Duodenal mucosa (tissue), 2 donors: Measurements from ENCODE around the gene LONRF2.

ENCODE experiments used
- H3K27ac ChIP-seq: one replicate; pipeline ENCODE4 v1.7.0; 2013; ENCODE audit warnings: low read depth, low read length
- H3K27me3 ChIP-seq, 2 donors: one replicate each; pipeline ENCODE4 v1.7.0; 2013; ENCODE audit warnings: low read length in 2 of 2, control low read depth in 1 of 2; ENCODE audit not compliant: insufficient read depth in 2 of 2, control insufficient read depth in 1 of 2
- H3K36me3 ChIP-seq, 2 donors: one replicate each; pipeline ENCODE4 v1.7.0; 2013; ENCODE audit warnings: low read length in 2 of 2, control low read depth in 1 of 2; ENCODE audit not compliant: insufficient read depth in 2 of 2, control insufficient read depth in 1 of 2
- H3K4me1 ChIP-seq, 2 donors: one replicate each; pipeline ENCODE4 v1.7.0; 2013; ENCODE audit warnings: low read length in 2 of 2, control low read depth in 1 of 2; ENCODE audit not compliant: insufficient read depth in 2 of 2, control insufficient read depth in 1 of 2
- H3K4me3 ChIP-seq, 2 donors: one replicate each; pipeline ENCODE4 v1.7.0; 2013; ENCODE audit warnings: low read length in 2 of 2, low read depth in 1 of 2
- H3K9ac ChIP-seq, 2 donors: one replicate each; pipeline ENCODE4 v1.7.0; 2013; ENCODE audit warnings: low read length in 2 of 2, low read depth in 1 of 2
- H3K9me3 ChIP-seq, 2 donors: one replicate each; pipeline ENCODE4 v1.7.0; 2013; ENCODE audit warnings: low read length in 2 of 2, control low read depth in 1 of 2; ENCODE audit not compliant: control insufficient read depth in 1 of 2

LONRF2 gene

GRCh38 chr2:100286318-100286717 is 36.0 kb downstream of the LONRF2 start:
- Histone ChIP-seq H3K9ac (no peak overlapping the region), H3K27ac (no peak overlapping the region), H3K27me3 (peaks cover 0 to 4% of the 10 kb centered on the region in 2 donors), H3K9me3 (no peaks in the 10 kb centered on the region), H3K4me1 (peaks cover 7 to 23% of the 10 kb centered on the region in 2 donors), H3K36me3 (no peaks in the 10 kb centered on the region), H3K4me3 (no peak overlapping the region)

- Histone ChIP-seq H3K27ac (no peak overlapping the region), H3K4me3 (peak overlapping the region in 1 of 2 donors; percentile 6), H3K9ac (no peak overlapping the region), H3K27me3 (peaks cover 0 to 4% of the 10 kb centered on the region in 2 donors), H3K4me1 (peaks cover 6 to 17% of the 10 kb centered on the region in 2 donors), H3K9me3 (no peaks in the 10 kb centered on the region), H3K36me3 (no peaks in the 10 kb centered on the region)
These were observed 36.6 kb downstream of the LONRF2 start for GRCh38 chr2:100285691-100286090.

- Histone ChIP-seq H3K9me3 (no peaks in the 10 kb centered on the region), H3K27ac (no peak overlapping the region), H3K4me3 (no peak overlapping the region), H3K27me3 (peaks cover 0 to 4% of the 10 kb centered on the region in 2 donors), H3K4me1 (peaks cover 6 to 16% of the 10 kb centered on the region in 2 donors), H3K36me3 (no peaks in the 10 kb centered on the region), H3K9ac (no peak overlapping the region)
These were observed 37.3 kb downstream of the LONRF2 start for GRCh38 chr2:100285011-100285410.

DNA sequence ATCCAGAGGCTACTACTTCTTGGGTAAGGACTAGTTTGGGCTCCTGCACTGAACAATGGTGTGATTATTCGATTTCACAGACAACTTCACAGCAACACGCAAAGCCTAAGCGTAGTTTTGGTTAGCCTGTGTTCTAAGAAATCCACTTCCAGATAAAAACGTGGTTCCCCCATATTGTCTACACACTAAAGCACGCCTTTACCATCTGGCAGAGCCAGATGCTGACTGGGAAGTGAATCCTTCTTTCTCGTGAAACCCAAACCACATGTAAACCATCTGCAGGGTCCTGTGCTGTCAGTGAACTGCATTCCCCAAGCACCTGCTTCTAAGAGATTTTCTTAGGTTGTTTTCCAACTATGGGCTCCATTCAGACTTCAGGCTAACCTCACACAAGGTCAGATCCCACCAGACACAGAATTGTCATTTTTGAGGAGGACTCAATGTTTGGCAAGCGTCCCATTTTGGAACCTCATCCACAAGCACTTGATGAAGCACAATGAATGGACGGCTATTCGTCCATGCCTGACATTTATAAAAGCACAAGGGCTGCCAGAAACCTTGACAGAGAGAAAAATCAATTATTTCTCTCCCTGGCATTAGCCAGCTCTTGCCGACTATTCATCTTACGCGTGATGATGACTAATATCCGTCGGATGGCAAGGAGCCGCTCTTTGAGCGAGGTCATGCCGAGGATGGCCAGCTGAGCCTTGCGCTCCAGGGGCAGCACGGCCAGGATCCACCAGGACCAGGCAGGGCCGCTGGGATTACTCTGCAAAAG is 38.4 kb downstream of the LONRF2 start:
- peaks cover 0 to 4% of the 10 kb centered on the region in 2 donors for H3K27me3 ChIP-seq
- no peak overlapping the region for H3K9ac ChIP-seq
- H3K36me3 ChIP-seq = no peaks in the 10 kb centered on the region
- no peak overlapping the region for H3K4me3 ChIP-seq
- H3K9me3 ChIP-seq = no peaks in the 10 kb centered on the region
- H3K4me1 ChIP-seq = peaks cover 6 to 16% of the 10 kb centered on the region in 2 donors
- no peak overlapping the region for H3K27ac ChIP-seq

DNA sequence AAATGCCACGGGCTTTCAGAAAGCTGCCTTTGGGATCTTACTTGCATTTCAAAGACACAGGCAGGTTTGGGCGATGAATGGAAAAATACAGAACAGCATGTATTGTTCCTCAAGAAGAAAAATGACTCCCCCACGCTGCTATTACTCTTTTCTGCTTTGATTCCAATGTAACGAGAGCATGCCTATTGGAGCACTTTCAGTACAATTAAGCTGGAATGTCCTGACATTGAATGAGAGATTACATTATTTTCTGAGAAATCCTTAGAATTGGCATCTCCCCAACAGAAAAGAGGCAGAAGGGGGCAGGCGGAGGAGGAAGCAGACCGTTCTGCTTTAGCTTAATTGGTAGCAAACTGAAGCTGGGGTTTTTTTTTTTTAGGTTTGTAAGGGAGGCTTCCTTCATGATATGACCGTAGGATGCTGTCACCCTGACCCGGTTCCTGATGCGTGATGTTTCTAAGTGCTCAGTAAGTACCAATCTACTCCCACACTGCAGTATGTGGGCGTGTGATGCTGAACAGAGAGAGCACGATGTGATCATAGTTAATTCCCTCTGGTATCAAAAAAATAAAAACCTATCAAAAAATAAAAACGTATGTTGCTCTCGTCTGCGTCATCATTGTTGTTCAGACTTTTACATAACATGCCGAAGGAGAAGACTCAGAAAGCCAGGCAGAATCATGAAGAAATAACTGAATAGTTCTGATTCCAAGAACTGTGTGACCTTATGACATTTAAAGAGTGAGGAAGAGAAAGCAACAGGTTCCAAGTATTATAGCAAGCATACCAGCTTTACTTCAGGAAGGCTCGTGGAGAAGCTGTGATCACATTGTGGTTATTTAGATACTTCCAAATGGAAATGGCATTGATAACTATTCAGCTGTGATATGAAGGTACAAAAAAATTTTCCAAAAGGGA is 40.5 kb downstream of the LONRF2 start:
- no peak overlapping the region for H3K4me3 ChIP-seq

DNA sequence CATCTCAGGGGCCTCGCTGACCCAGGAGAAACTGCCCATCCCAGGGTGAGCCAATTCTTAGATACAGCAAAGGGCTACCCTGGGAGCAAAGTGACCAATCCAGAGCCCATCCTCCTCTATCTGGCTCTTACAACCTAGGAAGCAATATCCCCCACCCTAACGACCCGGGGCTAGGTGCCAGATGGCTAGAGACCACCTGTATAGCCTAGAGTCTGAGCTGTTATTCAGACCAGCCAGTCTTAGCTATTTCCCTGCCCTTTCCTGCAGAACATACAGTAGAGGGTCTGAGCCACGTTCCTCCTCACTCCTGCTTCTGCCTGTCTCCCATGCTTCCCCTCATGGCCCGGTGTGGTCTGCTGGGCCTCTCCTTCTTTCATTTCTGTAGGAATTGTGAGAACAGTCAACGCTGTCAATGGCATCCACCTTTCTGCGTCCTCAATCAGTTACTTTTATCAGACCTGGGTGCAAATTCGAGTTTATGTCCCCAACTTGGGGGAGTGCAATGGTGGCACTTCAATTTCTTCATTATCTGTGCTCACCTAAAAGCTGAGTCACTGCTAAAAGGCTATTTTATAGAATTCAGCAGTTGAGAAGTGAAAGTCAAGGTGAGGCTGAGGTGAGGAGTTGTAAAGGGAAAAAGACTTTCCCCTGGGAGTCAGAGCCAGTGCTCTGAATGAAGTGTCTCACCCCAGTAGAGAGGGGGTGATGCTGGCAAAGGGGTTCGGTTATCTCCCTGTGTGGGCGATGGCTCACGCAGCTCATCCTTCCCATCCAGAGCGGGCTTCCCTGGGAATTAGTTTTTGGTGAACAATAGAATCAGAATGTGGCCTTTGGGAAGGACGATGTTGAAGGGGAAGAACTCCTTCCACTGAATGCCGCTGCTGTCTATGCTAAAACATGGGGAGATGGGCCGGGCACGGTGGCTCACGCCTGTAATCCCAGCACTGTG is 42.4 kb downstream of the LONRF2 start:
- no peak overlapping the region for H3K9ac ChIP-seq
- no peaks in the 10 kb centered on the region for H3K4me1 ChIP-seq
- H3K27ac ChIP-seq = no peak overlapping the region
- H3K9me3 ChIP-seq = no peaks in the 10 kb centered on the region
- no peak overlapping the region for H3K4me3 ChIP-seq
- peaks cover 0 to 4% of the 10 kb centered on the region in 2 donors for H3K27me3 ChIP-seq
- no peaks in the 10 kb centered on the region for H3K36me3 ChIP-seq

More for the DNA sequence above, 40.5 kb downstream of the LONRF2 start:
- no peaks in the 10 kb centered on the region for H3K36me3 ChIP-seq
- H3K27me3 ChIP-seq = peaks cover 0 to 4% of the 10 kb centered on the region in 2 donors
- no peaks in the 10 kb centered on the region for H3K9me3 ChIP-seq
- H3K4me1 ChIP-seq = peaks cover 6 to 13% of the 10 kb centered on the region in 2 donors
- H3K9ac ChIP-seq = no peak overlapping the region
- no peak overlapping the region for H3K27ac ChIP-seq

- Histone ChIP-seq H3K27me3 (peaks cover 0 to 4% of the 10 kb centered on the region in 2 donors), H3K36me3 (no peaks in the 10 kb centered on the region), H3K9ac (no peak overlapping the region), H3K27ac (no peak overlapping the region), H3K9me3 (no peaks in the 10 kb centered on the region), H3K4me1 (no peaks in the 10 kb centered on the region), H3K4me3 (no peak overlapping the region)
These were observed 43.3 kb downstream of the LONRF2 start for GRCh38 chr2:100278986-100279385.

GRCh38 chr2:100278501-100278900 is 43.8 kb downstream of the LONRF2 start:
- no peak overlapping the region for H3K9ac ChIP-seq
- H3K27me3 ChIP-seq = peaks cover 0 to 4% of the 10 kb centered on the region in 2 donors
- no peaks in the 10 kb centered on the region for H3K4me1 ChIP-seq
- H3K36me3 ChIP-seq = no peaks in the 10 kb centered on the region
- no peaks in the 10 kb centered on the region for H3K9me3 ChIP-seq
- H3K4me3 ChIP-seq = no peak overlapping the region
- H3K27ac ChIP-seq = no peak overlapping the region

- no peaks in the 10 kb centered on the region for H3K36me3 ChIP-seq
- H3K9ac ChIP-seq = no peak overlapping the region
- no peak overlapping the region for H3K4me3 ChIP-seq
- no peak overlapping the region for H3K27ac ChIP-seq
- H3K4me1 ChIP-seq = no peaks in the 10 kb centered on the region
- H3K27me3 ChIP-seq = peaks cover 0 to 4% of the 10 kb centered on the region in 2 donors
- H3K9me3 ChIP-seq = no peaks in the 10 kb centered on the region
These were observed 44.6 kb downstream of the LONRF2 start for GRCh38 chr2:100277540-100278207.
